IPS-11a (cell line): ENCODE measurements around the gene EID3.
"Not testable (repeated sequence)": the region's sequence is repeated elsewhere in the genome, so short reads cannot be mapped to it uniquely, and the experiment has no call there.

ENCODE experiments used
- H3K4me3 ChIP-seq: one replicate; pipeline ENCODE4 v1.5.1; 2013; ENCODE audit warnings: low read depth, low read length, control low read depth

The EID3 gene

DNA sequence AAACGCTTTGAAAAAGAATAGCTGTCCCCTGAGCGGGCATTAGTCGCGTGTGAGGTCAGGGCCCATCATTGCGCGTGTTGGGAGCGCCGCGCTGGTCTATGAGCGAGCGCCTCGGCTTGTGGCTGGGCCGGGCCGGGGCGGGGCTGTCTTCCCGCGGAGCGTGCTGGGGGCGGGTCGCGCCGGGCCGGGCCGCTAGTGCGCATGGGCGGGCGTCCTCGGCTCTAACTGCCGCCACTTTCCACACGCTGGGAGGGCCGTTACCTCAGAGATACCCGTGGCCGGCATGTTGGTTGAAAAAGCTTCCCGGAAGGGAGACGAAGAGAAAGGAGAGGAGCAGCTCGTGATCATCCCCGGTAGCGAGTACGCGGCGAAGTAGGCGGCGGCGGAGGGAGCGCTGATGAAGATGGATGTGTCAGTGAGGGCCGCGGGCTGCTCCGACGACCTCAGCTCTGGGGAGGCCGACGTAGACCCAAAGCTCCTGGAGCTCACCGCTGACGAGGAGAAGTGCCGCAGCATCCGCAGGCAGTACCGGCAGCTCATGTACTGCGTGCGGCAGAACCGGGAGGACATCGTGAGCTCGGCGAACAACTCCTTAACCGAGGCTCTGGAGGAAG is at the start of gene EID3:
Gene EID3, plus strand, starts transcription at position 202 of the 614 bp plus-strand sequence. Its CDS starts 196 bp downstream, at position 398.
- peak within 1 kb of the TSS; percentile 9 for H3K4me3 ChIP-seq

DNA sequence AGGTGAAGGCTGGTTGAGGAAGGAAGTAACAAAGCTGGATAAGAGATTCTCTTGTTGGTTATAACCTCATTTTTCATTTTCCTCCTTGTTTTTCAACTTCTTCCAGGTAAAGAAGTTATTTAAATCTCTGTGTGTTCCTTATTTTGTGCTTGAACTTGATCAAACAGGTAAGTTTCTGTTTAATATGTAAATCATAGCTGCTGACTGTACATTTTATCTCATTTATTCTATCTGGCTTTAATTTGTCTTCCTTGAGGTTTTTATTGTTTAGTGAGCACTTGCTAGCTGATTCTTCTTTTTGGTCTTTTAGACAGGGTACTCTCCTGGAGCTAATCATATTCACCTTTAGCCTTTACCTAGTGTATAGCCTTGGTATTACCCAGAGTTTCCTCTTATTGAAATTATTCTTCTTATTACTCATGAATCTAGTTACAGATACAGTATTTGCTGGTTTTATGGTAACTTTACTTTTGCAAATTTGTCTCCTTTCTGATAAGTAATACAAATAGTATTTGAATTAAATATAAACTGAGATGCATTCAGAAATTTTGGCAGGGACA is 45.5 kb upstream of the EID3 start:
- H3K4me3 ChIP-seq, result no peak overlapping the region

DNA sequence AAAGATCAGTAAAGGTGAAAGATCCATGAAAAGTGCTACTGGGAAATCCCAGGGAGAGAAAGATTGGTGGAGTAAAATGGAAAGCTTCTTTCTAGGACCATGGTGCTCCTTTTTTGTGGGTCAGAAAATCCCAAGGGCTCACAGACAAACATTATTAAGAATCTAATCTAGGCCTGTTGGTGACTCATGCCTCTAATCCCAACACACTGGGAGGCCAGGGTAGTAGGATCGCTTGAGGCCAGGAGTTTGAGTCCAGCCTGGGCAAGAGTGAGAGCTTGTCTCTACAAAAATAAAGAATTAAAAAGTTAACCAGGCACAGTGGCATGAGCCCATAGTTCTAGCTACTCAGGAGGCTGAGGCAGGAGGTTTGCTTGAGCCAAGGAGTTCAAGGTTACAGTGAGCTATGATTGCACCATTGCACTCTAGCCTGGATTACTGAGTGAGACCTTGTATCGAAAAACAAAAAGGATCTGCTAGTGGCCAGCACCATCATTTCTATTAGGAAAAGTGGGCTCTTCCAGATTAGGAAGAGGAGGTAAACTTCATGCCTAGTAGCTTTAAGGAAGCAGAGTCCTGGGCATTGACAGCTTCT is 45.0 kb upstream of the EID3 start:
- no peak overlapping the region for H3K4me3 ChIP-seq

DNA sequence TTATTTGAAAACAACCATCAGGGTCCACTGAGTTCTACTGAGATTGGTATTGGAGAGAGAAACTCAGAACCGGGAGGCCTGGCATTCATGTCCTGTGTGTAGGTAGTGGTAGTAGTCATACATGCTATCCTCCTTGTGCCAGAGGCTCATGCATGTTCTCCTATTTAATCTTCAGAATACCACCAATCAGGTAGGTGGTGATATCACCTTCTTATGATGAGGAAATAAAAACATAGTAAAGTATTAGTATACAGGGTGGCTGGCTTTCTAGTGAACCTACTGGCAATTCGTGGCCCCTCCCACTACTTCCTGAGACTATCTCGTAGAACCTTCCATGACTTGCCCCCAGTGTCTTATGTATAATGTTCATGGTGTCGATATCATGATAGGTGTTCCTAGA is 40.5 kb upstream of the EID3 start:
- no peak overlapping the region for H3K4me3 ChIP-seq

DNA sequence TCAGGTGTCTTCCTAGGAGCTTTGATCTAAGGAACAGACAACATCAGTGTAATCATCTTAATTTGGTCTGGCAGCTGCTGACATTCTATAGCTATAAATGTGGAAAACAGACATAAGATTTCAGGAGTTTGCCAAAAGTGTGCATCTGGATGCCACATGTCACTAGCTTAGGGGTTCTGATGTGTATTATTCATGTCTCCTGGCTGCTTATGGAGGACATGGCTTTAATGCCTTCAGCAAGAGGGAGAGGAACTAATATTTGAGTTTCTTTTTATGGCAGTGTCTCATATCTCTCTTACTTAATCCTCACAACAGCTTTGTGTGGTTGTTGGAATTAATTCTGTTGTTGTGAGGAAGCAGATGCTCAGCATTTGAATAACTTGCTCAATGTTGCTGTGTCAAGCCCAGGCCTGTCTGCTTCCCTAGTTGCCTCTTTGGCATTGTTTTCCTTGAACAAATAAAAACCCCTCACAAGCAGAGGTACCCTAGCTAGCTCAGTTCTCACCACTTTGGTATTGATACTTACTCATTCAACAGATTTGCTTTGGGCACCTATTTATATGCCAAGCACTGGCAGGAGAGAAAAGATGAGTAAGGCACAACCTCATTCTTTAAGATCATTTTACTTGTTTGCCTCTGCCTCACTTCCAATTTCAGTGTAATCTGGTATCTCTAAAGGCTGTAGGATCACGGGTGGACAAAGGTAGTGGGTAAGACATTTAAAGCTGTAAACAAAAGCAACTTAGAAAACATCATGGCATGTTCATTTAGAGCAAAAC is 39.8 kb upstream of the EID3 start:
- H3K4me3 ChIP-seq, result no peak overlapping the region

DNA sequence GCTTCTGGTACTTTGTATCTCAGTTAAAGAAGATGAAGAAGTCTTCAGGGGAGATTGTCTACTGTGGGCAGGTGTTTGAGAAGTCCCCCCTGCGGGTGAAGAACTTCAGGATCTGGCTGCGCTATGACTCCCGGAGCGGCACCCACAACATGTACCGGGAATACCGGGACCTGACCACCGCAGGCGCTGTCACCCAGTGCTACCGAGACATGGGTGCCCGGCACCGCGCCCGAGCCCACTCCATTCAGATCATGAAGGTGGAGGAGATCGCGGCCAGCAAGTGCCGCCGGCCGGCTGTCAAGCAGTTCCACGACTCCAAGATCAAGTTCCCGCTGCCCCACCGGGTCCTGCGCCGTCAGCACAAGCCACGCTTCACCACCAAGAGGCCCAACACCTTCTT is 38.1 kb upstream of the EID3 start:
- H3K4me3 ChIP-seq, result not testable (repeated sequence)

DNA sequence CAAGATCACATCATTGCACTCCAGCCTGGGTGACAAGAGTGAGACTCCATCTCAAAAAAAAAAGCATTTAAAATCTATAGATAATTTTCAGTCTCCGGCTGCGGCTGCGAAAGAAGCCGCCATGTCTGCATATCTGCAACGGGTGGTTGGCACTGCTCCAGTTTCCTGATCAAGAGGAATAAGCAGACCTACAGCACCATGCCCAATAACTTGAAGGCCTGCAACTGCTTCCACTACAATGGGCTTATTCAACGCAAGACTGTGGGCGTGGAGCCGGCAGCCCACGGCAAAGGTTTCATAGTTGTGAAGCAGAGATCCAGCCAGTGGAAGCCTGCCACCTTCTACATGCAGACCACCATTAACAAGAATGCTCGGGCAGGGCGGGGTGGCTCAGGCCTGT is 30.6 kb upstream of the EID3 start:
- H3K4me3 ChIP-seq, result no peak overlapping the region

DNA sequence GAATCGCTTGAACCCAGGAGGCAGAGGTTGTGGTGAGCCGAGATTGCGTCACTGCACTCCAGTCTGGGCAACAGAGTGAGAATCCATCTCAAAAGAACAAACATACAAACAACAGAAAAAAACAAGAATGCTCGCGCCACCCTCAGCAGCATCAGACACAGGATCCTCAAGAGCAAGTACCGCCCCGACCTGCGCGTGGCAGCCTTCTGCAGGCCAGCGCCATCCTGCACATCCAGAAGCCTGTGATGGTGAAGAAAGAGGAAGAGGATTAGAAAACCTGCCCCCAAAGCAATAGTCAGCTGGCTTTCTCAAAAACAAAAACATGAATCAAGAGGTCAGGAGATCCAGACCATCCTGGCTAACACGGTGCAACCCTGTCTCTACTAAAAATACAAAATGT is 30.0 kb upstream of the EID3 start:
- H3K4me3 ChIP-seq, result no peak overlapping the region

DNA sequence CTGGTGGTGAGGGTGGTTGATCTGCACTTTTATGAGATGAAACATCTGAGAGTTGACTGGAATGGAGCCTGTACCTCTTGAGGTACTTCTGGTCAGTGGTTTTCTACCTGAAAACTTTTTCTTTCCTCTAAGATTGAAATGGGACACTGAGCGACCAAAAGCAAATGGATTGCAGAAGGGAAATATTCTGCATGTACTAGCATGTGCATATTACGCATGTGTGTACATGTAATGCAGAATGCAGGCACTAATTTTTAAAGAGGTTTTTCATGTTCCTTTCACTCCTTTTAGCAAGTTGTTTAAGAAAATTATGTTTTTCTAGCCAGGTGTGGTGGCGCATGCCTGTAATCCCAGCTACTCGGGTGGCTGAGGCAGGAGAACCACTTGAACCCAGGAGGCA is 28.7 kb upstream of the EID3 start:
- H3K4me3 ChIP-seq, result no peak overlapping the region

DNA sequence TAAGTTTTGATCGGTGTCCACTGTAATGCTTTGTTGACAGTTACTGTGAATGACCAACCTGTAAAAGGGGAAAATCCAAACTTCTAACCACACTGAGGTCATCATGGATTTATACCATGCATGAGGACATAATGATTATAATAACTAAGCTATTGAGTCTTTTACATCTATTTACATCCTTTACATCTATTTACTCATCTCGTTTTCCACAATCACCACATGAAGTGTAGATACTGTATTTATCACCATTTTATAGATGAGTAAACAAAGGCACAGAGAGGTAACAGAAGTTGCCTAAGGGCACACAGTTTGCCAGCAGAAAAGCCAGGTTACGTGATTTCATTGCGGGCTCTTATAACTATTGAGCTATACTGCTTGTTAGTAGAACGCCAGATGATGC is 27.9 kb upstream of the EID3 start:
- no peak overlapping the region for H3K4me3 ChIP-seq

DNA sequence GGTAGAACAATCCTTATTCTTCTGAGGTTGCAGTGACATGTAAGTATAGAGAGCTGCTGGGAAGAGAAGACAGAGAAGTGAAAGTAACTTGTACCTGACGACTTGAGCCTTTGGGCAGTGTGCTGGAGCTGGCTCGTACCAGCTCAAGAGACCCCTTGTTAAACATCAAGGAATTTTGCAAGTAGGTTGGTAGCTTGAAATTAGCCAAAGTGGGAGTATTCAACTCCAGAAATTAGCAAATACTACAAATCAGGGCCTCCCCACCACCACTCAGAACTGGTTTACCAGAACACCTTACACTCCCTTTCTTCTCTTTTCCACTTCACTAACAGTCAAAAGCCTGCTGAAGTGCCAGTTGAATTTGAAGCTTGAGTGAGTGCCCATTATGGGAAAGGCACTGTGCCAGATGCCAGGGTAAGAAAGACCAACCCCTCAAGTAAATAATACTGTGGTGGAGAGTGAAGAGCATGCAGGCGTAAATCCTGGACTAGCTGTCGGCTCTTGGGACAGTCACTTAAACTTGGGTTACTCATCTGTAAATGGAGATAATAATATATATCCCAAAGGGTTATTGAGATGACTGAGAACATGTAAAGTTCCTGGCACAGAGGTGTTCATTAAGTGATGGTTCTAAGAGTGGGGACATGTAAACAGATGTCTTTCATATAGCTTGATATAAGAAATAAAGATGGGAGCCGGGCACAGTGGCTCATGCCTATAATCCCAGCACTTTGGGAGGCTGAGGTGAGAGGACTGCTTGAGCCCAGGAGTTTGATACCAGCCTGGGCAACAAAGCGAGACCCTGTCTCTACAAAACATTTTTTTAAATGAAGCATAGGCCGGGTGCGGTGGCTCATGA is 27.0 kb upstream of the EID3 start:
- no peak overlapping the region for H3K4me3 ChIP-seq

DNA sequence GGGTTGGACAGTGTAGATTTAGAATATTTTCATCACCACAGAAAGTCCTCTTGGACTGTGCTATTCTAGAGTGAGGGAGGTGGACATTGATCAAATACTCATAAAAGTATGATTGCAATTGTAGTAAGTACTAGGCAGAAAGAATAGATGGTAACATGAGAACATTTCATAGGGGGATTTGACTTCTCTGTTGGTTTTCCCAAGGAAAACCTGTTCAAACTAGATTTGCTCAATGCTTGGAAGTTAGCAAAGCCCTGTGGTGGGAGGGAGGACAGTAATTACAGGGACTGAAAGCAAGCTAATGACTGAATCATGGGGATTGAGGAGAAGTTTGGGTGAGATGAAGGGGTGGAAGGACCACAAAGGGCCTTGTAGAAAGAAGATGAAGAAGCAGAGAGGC is 24.4 kb upstream of the EID3 start:
- no peak overlapping the region for H3K4me3 ChIP-seq

DNA sequence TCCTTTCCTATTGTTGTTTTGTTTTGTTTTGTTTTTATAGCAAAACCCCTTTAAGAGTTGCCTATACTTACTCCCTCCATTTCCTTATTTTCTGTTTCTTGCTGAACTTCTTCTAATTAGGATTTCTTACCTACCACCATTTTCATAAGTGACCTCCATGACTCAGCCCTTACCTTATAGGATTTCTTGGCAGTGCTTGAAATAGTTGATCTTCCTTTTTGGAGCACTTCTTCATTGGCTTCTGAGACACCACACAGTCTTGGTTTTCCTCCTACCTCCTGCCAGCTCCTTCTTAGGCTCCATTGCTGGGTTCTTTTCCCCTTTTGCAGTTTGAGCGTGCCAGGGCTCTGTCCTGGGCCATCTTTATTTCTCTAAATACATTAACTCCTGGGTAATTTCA is 23.4 kb upstream of the EID3 start:
- H3K4me3 ChIP-seq, result no peak overlapping the region

DNA sequence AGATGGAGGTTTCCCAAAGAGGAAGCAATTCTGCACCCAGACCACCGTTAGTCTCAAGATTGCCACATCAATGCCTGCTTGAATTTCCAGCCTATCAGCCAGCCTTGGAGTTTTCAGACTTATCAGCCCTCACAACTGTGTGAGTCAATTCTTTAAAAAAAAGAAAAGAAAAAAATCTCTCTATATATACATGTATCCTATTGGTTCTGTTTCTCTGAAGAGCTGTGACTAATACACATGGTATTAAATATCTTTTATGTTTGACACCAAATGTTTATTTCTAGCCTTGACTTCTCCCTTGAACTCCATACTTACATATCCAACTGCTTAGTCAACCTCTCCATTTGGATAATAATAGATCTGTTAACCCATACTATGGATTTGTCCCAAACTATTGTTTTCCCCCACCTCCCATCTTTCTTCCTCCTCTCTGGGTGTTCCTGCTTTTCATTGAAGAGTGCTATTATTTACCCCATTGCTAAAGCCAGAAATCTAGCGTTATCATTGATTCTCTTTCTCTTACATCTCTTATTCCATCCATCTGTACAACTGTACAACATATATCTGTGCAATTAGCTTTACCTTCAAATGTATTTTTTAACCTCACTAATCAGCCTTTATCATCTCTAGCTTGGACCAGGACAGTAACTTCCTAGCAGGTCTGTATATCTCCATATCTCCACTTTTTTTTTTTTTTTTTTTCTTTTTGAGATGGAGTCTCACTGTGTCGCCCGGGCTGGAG is 22.7 kb upstream of the EID3 start:
- H3K4me3 ChIP-seq, result no peak overlapping the region

DNA sequence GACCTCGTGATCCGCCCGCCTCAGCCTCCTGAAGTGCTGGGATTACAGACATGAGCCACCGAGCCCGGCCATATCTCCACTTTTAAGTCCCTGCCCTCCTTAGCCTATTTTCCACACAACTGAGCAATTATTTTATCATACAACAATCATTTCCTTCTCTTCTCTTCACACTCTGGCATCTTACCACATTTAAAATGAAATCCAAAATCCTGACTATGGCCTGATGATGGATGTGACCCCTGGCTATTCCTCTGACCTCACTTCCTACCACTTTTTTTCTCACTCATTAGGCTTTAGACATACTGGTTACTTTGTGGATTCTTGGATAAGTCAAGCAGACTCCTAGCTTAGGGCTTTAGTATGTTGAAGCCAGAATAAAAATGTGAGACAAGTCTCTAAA is 21.9 kb upstream of the EID3 start:
- H3K4me3 ChIP-seq, result no peak overlapping the region

DNA sequence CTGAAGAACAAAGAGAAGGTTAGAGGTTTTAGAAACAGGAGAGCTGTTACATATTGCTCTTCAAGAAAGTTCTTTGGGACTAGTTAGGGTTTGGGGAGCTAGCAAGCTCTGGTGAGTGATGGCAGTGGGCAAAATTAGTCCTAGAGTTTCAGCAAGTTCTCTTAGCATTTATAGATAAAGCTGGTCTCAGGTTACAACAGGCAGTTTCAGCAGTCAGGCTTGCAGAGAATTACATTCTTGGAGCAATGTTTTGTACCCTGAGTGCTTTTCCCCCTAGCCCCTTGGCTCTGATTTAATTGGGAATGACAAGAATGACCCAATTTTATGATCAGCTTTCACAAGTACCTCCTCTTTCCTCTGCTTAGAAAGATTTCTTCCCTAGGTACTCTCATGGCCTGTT is 21.4 kb upstream of the EID3 start:
- H3K4me3 ChIP-seq, result no peak overlapping the region

DNA sequence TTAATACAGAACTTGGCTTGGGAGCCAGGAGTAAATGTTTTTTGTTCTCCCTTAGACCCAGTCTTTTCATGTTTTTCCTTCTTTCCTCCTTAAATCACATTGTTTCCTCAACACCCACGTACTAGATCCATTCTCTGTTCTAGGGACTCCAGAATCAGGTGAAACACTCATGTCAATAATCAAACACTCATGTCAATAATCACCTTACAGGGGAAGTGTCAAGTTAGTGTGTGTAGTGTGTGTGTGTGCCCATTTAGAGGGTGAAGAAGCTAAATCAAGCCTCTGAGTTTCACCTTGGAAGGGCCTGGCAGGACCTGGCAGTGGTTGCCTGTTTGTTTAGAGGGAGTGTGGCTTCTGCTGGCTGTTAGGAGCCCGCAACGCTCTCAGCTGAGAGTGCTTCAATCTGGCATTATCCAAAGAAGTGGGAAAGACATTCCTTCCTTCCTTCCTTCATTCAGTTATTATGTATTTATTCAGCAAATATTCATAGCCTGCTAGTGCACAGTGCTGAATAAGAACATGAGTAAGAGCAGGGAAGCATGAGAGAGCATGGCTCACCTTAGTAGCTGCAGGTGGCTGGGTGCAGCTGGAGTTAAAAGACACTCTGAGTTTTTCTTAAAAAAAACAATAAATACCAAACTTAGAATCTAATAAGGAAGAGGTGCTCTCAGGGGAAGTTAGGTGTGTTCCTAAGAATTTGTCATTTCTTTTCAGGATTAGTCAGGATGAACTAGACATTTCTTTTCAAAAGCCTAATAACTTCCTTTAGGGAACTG is 17.6 kb upstream of the EID3 start:
- H3K4me3 ChIP-seq, result no peak overlapping the region

DNA sequence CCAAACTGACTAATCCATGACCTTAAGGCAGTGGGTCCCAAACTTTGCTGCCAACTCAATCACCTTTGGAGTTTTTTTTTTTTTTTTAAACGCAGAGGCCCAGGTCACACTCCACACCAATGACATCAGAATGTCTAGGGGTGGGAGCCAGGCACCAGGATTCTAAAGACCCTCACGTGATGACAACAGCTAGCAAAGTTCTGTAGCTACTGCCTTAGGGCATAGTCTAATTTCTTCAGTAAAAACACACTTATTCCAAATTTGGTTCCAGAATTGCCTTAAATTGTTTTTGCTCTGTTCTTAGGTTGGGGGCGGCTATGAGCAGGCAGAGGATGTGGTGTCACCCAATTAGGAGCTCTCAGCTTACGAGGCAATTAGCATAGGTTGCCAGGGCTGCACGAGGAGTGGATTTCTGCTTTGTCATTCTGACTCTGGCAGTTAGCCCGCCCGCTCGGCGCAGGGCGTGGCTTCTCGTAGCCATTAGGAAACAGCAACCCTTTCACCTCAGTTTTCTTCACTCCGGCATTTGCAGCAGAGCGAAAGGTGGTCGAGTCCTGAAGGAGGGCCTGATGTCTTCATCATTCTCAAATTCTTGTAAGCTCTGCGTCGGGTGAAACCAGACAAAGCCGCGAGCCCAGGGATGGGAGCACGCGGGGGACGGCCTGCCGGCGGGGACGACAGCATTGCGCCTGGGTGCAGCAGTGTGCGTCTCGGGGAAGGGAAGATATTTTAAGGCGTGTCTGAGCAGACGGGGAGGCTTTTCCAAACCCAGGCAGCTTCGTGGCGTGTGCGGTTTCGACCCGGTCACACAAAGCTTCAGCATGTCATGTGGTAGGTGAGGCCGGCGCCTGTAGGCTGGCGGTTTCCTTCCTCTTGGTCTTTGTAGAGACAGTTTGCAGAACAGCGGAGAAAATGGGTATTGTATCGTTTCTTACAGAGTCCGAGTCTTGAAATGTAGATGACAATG is 16.7 kb upstream of the EID3 start:
- peak overlapping the region; percentile 97 for H3K4me3 ChIP-seq
